Right forelimb (tissue), 1 donor: ENCODE measurements around the gene CDKN2D.

Experiments
- DNase-seq: peaks from one replicate; pipeline ENCODE4 v3.0.0-alpha.2; 2018

CDKN2D gene

GRCh38 chr19:10519421-10519820 lies 49.4 kb downstream of the CDKN2D start:
- DNase-seq, result no peak

- no peak for DNase-seq
Observed at GRCh38 chr19:10518444-10519361, 50.1 kb downstream of the CDKN2D start.

GRCh38 chr19:10517760-10518443 lies 50.9 kb downstream of the CDKN2D start:
- DNase-seq, result no peak

DNA sequence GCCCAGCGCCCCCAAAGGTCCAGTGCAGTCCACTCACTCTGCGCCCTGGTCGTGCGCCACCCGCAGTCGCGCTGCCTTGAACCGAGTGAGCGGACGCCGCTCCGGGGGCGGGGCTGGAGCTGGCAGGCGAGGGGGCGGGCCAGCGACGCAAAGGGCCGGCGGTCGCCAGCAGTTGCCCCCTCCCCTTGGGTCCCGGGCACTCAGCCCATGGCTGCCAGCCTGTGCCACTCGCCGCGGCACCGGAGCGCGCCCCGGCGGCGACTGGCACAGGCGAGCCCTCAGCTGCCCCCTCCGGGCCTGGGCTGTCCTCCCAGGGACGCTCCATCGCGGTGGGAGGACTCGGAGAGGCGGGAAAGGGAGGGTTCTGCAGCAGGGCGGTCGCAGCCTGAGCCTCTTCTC lies 51.4 kb downstream of the CDKN2D start, which contains the start of gene S1PR5:
Gene S1PR5 (minus strand): TSS at position 87 of the 399 bp plus-strand sequence. CDS start 2,436 bp downstream, outside the sequence.
- DNase-seq, result no peak

- no peak for DNase-seq
Observed at GRCh38 chr19:10516671-10517286, 52.0 kb downstream of the CDKN2D start.
